ENCODE results near the gene SETD7. TPM values are rescaled to one million over a fixed set of nuclear protein-coding genes. Genes with fewer than 3 reads are reported as not detected.

SETD7 gene
- total and polyA plus RNA-seq, 2 of the 8 experiments (the other 6 are each of a cell fraction or from before 2014, with no cell fraction given), result 1.5 to 4.6 TPM

GRCh38 chr4:139493176-139493575 lies 62.8 kb downstream of the SETD7 start (continued):
- TF ChIP-seq FOSL1 (IDR thresholded peaks at IDR 0.05; ENCODE audit: insufficient read depth, low read depth, low read length) (no peak), CTCF (IDR thresholded peaks at IDR 0.05; ENCODE audit: control extremely low read depth in 1 of 3, insufficient read depth in 1 of 3, low read depth in 1 of 3, low read length in 3 of 3) (no peak), GTF2F1 (IDR thresholded peaks at IDR 0.05; ENCODE audit: borderline replicate concordance, low read depth, low read length) (no peak), CBX8 (IDR thresholded peaks at IDR 0.05; ENCODE audit: borderline replicate concordance, low read depth, low read length) (no peak), YY1 (IDR thresholded peaks at IDR 0.05; ENCODE audit: low read depth, low read length) (no peak)

All from H1 (cell line).